ENCODE measurements around the gene SCAP. TPM values are rescaled to one million over a fixed set of nuclear protein-coding genes. Genes with fewer than 3 reads are reported as not detected.
A peak's percentile ranks its signal among the peaks of the same experiment; 100 is the strongest.

The SCAP gene
- total and polyA plus RNA-seq, 2 of the 13 experiments (the other 11 are each of a cell fraction or from before 2014, with no cell fraction given), result 40.4 to 53.3 TPM

- TF ChIP-seq ZFP36L1 (CRISPR knock-in tag; IDR thresholded peaks at IDR 0.05) (no peak), LCORL (IDR thresholded peaks at IDR 0.05) (0 out of 2 replicates have a peak, but pooled peaks have one; percentile 40), LCORL (CRISPR knock-in tag; IDR thresholded peaks at IDR 0.05) (no peak), GLI4 (CRISPR knock-in tag; IDR thresholded peaks at IDR 0.05; ENCODE audit: borderline replicate concordance) (no peak), CREBL2 (CRISPR knock-in tag; IDR thresholded peaks at IDR 0.05; ENCODE audit: borderline replicate concordance) (no peak), RARA (CRISPR knock-in tag; IDR thresholded peaks at IDR 0.05) (peak; percentile 56; the same call in 1 of the 2 replicates), GABPB1 (CRISPR knock-in tag; IDR thresholded peaks at IDR 0.05) (peak; percentile 17), TAF1 (CRISPR knock-in tag; IDR thresholded peaks at IDR 0.05) (no peak), BHLHE40 (IDR thresholded peaks at IDR 0.05; ENCODE audit: low read length) (peak; percentile 83), TEAD3 (CRISPR knock-in tag; optimal IDR thresholded peaks at IDR 0.05; ENCODE audit: borderline replicate concordance) (peak; percentile 47), TMF1 (CRISPR knock-in tag; IDR thresholded peaks at IDR 0.05; ENCODE audit: low read depth) (no peak), ZBTB26 (CRISPR knock-in tag; IDR thresholded peaks at IDR 0.05; ENCODE audit: borderline replicate concordance) (no peak), ZNF292 (CRISPR knock-in tag; IDR thresholded peaks at IDR 0.05; ENCODE audit: borderline replicate concordance, low read depth) (peak; percentile 3; the same call in 1 of the 2 replicates), ZNF503 (CRISPR knock-in tag; IDR thresholded peaks at IDR 0.05) (no peak), MIER3 (CRISPR knock-in tag; IDR thresholded peaks at IDR 0.05; ENCODE audit: borderline replicate concordance) (0 out of 2 replicates have a peak, but pooled peaks have one; percentile 5), ZFAT (CRISPR knock-in tag; conservative IDR thresholded peaks at IDR 0.05) (no peak), SRSF1 (optimal IDR thresholded peaks at IDR 0.05; ENCODE audit: low read depth, low read length) (no peak), ZNF296 (CRISPR knock-in tag; conservative IDR thresholded peaks at IDR 0.05) (no peak), TBX2 (CRISPR knock-in tag; IDR thresholded peaks at IDR 0.05; ENCODE audit: borderline replicate concordance) (no peak), NR3C1 (CRISPR knock-in tag; IDR thresholded peaks at IDR 0.05) (no peak), MNT (IDR thresholded peaks at IDR 0.05) (no peak), YY1 (IDR thresholded peaks at IDR 0.05; ENCODE audit: insufficient read depth, insufficient replicate concordance, low read depth, low read length) (no peak), TSC22D2 (CRISPR knock-in tag; IDR thresholded peaks at IDR 0.05; ENCODE audit: borderline replicate concordance) (no peak), ZNF781 (CRISPR knock-in tag; IDR thresholded peaks at IDR 0.05; ENCODE audit: borderline replicate concordance, not compliant biosample characterization) (peak; percentile 37), JUND (CRISPR knock-in tag; IDR thresholded peaks at IDR 0.05) (no peak), ZNF44 (CRISPR knock-in tag; IDR thresholded peaks at IDR 0.05) (no peak), TRIM24 (CRISPR knock-in tag; IDR thresholded peaks at IDR 0.05) (no peak), POLR2G (IDR thresholded peaks at IDR 0.05; ENCODE audit: low read depth, low read length) (no peak), SSRP1 (CRISPR knock-in tag; IDR thresholded peaks at IDR 0.05) (no peak), PLRG1 (conservative IDR thresholded peaks at IDR 0.05) (no peak)
Observed at GRCh38 chr3:47443611-47443995, 32.1 kb downstream of the SCAP start (continued).

Measured in HepG2 (cell line).